Vagina (tissue), 2 donors: ENCODE data around the gene TNIK. TPM values are rescaled to one million over a fixed set of nuclear protein-coding genes. Genes with fewer than 3 reads are reported as not detected.
"Not testable (repeated sequence)": the region's sequence is repeated elsewhere in the genome, so short reads cannot be mapped to it uniquely, and the experiment has no call there.

Experiments
- DNase-seq, 2 donors: peaks; one replicate each; pipeline ENCODE4 v3.0.0-alpha.2; 2017; ENCODE audit errors: extremely low spot score in 2 of 2
- H3K27ac ChIP-seq: fragments of 200-600 bp; sonication (generic); one replicate; pipeline ENCODE4 v1.5.1; 2019
- H3K27me3 ChIP-seq: fragments of 200-600 bp; sonication (generic); one replicate; pipeline ENCODE4 v1.5.1; 2019
- H3K36me3 ChIP-seq, 2 donors: fragments of 200-600 bp; sonication (generic); one replicate each; pipeline ENCODE4 v1.5.1; 2017 to 2019
- H3K4me1 ChIP-seq: fragments of 200-600 bp; sonication (generic); one replicate; pipeline ENCODE4 v1.5.1; 2019
- H3K4me3 ChIP-seq, 2 donors: fragments of 200-600 bp; sonication (generic); 1 replicate in 1 of 2; 2 replicates in 1 of 2; pipeline ENCODE4 v1.5.1; 2016 to 2019
- H3K9me3 ChIP-seq: fragments of 200-600 bp; sonication (generic); one replicate; pipeline ENCODE4 v1.5.1; 2019
- CTCF ChIP-seq, 3 experiments: fragments of 450-650 bp in 2 of 3; fragments of 200-600 bp in 1 of 3; sonication (generic) in 1 of 3; IDR thresholded peaks; one replicate each; pipeline ENCODE4 v1.5.1; 2017 to 2019; ENCODE audit warnings: antibody characterized with exemption in 3 of 3, mild to moderate bottlenecking in 2 of 3, moderate library complexity in 2 of 3
- POLR2A ChIP-seq, 2 donors: fragments of 450-650 bp; IDR thresholded peaks; one replicate each; pipeline ENCODE4 v1.6.1; 2017; ENCODE audit warnings: antibody characterized with exemption in 2 of 2, mild to moderate bottlenecking in 2 of 2, moderate library complexity in 2 of 2
- POLR2AphosphoS5 ChIP-seq, 2 donors: sonication (generic); formaldehyde crosslinking; IDR thresholded peaks; one replicate each; pipeline ENCODE4 v1.9.0; 2017; ENCODE audit warnings: antibody characterized with exemption in 2 of 2, mild to moderate bottlenecking in 2 of 2, low read depth in 1 of 2; ENCODE audit not compliant: insufficient read depth in 1 of 2
- intact Hi-C: fragments of 100-400 bp; cut with DNase I; formaldehyde crosslinking; loops from one replicate; pipeline ENCODE4 v1.15.1; 2023
- total RNA-seq: library from RNA; depleted of rRNA; stranded (reverse); fragments of >200 nt; gene quantifications from one replicate; pipeline ENCODE4 v1.2.3, GENCODE V29; 2016

Gene TNIK
- total RNA-seq, 1 donor from 2014 or later, result 5.9 TPM

- TF ChIP-seq POLR2A (IDR thresholded peaks at IDR 0.05), result no peak
- no peak for TF ChIP-seq POLR2AphosphoS5 (IDR thresholded peaks at IDR 0.05; ENCODE audit: insufficient read depth in 1 of 2, low read depth in 1 of 2)
- no peak for TF ChIP-seq CTCF (IDR thresholded peaks at IDR 0.05)
- H3K36me3 ChIP-seq, result no peaks in the 10 kb centered on the region
- no peaks in the 10 kb centered on the region for H3K9me3 ChIP-seq
- H3K4me3 ChIP-seq, result no peak overlapping the region
- no peak for DNase-seq
- no peak overlapping the region for H3K27ac ChIP-seq
- no peaks in the 10 kb centered on the region for H3K4me1 ChIP-seq
- intact Hi-C loops, result no loop called here
- H3K27me3 ChIP-seq, result no peaks in the 10 kb centered on the region
Measured at GRCh38 chr3:171309906-171310359, 150.3 kb downstream of the TNIK start.

DNA sequence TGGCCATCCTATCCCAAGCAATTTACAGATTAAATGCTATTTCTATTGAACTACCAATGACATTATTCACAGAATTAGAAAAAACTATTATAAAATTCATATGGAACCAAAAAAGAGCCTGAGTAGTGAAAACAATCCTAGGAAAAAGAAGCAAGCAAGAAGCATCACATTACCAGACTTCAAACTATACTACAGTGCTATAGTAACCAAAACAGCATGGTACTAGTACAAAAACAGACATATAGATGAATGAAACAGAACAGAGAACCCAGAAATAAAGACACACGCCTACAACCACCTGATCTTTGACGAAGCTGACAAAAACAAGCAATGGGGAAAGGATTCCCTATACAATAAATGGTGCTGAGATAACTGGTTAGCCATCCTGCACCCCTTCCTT, 152.2 kb downstream of the TNIK start:
- intact Hi-C loops, result no loop called here
- no peak overlapping the region for H3K27ac ChIP-seq
- H3K36me3 ChIP-seq, result no peaks in the 10 kb centered on the region
- no peak overlapping the region for H3K4me3 ChIP-seq
- no peaks in the 10 kb centered on the region for H3K9me3 ChIP-seq
- no peak for TF ChIP-seq POLR2A (IDR thresholded peaks at IDR 0.05)
- TF ChIP-seq POLR2AphosphoS5 (IDR thresholded peaks at IDR 0.05; ENCODE audit: insufficient read depth in 1 of 2, low read depth in 1 of 2), result no peak
- TF ChIP-seq CTCF (IDR thresholded peaks at IDR 0.05), result no peak
- H3K27me3 ChIP-seq, result no peaks in the 10 kb centered on the region
- H3K4me1 ChIP-seq, result no peaks in the 10 kb centered on the region
- DNase-seq, result no peak

- Histone ChIP-seq H3K36me3 (no peaks in the 10 kb centered on the region), H3K4me3 (no peak overlapping the region), H3K27ac (no peak overlapping the region), H3K27me3 (no peaks in the 10 kb centered on the region), H3K9me3 (no peaks in the 10 kb centered on the region), H3K4me1 (no peaks in the 10 kb centered on the region)
- intact Hi-C loops, result no loop called here
- DNase-seq, result no peak
- TF ChIP-seq POLR2A (IDR thresholded peaks at IDR 0.05) (no peak), POLR2AphosphoS5 (IDR thresholded peaks at IDR 0.05; ENCODE audit: insufficient read depth in 1 of 2, low read depth in 1 of 2) (no peak), CTCF (IDR thresholded peaks at IDR 0.05) (no peak)
Measured at GRCh38 chr3:171307046-171307585, 153.1 kb downstream of the TNIK start.

- Histone ChIP-seq H3K4me1 (no peaks in the 10 kb centered on the region), H3K36me3 (no peaks in the 10 kb centered on the region), H3K27me3 (no peaks in the 10 kb centered on the region), H3K9me3 (no peaks in the 10 kb centered on the region), H3K4me3 (no peak overlapping the region), H3K27ac (no peak overlapping the region)
- no peak for TF ChIP-seq POLR2A (IDR thresholded peaks at IDR 0.05)
- TF ChIP-seq POLR2AphosphoS5 (IDR thresholded peaks at IDR 0.05; ENCODE audit: insufficient read depth in 1 of 2, low read depth in 1 of 2), result peak in 1 of 2 donors; percentile 20
- DNase-seq, result no peak
- intact Hi-C loops, result no loop called here
Measured at GRCh38 chr3:171306631-171307030, 153.6 kb downstream of the TNIK start.

- H3K27ac ChIP-seq, intact Hi-C loops, H3K36me3 ChIP-seq, DNase-seq, H3K4me1 ChIP-seq, H3K9me3 ChIP-seq, H3K27me3 ChIP-seq, H3K4me3 ChIP-seq: not testable (repeated sequence)
Measured at GRCh38 chr3:171305823-171306222, 154.4 kb downstream of the TNIK start.

GRCh38 chr3:171304498-171304897, 155.7 kb downstream of the TNIK start:
- not testable (repeated sequence) for H3K27ac ChIP-seq

DNA sequence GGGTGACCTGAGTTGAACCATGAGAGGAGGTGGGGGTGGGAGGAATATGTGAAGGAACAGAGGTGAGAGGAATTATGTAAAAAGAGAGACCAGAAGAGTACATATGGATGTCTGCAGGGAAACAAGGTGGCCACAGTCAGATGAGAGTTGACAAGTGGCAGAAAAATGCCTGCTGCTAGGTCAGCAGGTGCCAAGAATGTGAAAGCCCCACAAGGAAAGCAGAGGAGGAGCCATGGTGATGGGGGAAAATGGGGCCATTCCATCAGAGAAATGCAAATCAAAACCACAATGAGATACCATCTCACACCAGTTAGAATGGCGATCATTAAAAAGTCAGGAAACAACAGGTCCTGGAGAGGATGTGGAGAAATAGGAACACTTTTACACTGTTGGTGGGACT, 156.2 kb downstream of the TNIK start:
- intact Hi-C loops, result loop anchor here (5.0 kb wide), 1 partner anchor 1038 kb away; no protein-coding TSS in a partner anchor
- not testable (repeated sequence) for H3K9me3 ChIP-seq, H3K27me3 ChIP-seq, DNase-seq, H3K4me1 ChIP-seq, H3K36me3 ChIP-seq, H3K27ac ChIP-seq, H3K4me3 ChIP-seq

More at GRCh38 chr3:171304498-171304897, 155.7 kb downstream of the TNIK start:
- not testable (repeated sequence) for H3K4me1 ChIP-seq, H3K27me3 ChIP-seq, DNase-seq, H3K4me3 ChIP-seq, H3K9me3 ChIP-seq, H3K36me3 ChIP-seq
- intact Hi-C loops, result loop anchor here (5.0 kb wide), 1 partner anchor 1038 kb away; no protein-coding TSS in a partner anchor
